H54 (cell line): ENCODE measurements around the gene PTPRE.

Experiments used
- DNase-seq: peaks from one replicate; pipeline ENCODE4 v3.0.0; 2011; ENCODE audit warnings: low spot score, mixed read lengths; ENCODE audit not compliant: insufficient read length
- FAIRE-seq: peaks from 3 replicates; lab custom pipeline; 2011; peaks lifted over from hg19 to GRCh38; lab: Jason Lieb, UNC
- POLR2A ChIP-seq: IDR thresholded peaks from 2 replicates; pipeline ENCODE4 v1.6.1; 2011; ENCODE audit warnings: low read depth, mild to moderate bottlenecking, low read length

PTPRE gene

GRCh38 chr10:128124813-128125403, 218.0 kb downstream of the PTPRE start:
- TF ChIP-seq POLR2A = no peak
- FAIRE-seq (no peak), DNase-seq (no peak)

- no peak for TF ChIP-seq POLR2A
- no peak for FAIRE-seq
- no peak for DNase-seq
Observed at GRCh38 chr10:128125416-128125943, 218.6 kb downstream of the PTPRE start.

- peak; percentile 60 for DNase-seq
- FAIRE-seq = no peak
- peak; percentile 37; the same call in 1 of the 2 replicates for TF ChIP-seq POLR2A
Observed at GRCh38 chr10:128125944-128126764, 219.3 kb downstream of the PTPRE start, which contains the start of gene MKI67. TSS of gene MKI67 (minus strand) at chr10:128126423. CDS start at chr10:128125667, 756 bp downstream.

- no peak for TF ChIP-seq POLR2A
- FAIRE-seq (no peak), DNase-seq (no peak)
Observed at GRCh38 chr10:128128582-128128981, 221.7 kb downstream of the PTPRE start.

- DNase-seq (no peak), FAIRE-seq (no peak)
- no peak for TF ChIP-seq POLR2A
Observed at GRCh38 chr10:128130051-128130450, 223.1 kb downstream of the PTPRE start.
